ENCODE measurements around the gene ADISSP.

The ADISSP gene

GRCh38 chr20:3753501-3754275 lies 13.9 kb downstream of the ADISSP start:
- no peak for FAIRE-seq

GRCh38 chr20:3753098-3753497 lies 14.5 kb downstream of the ADISSP start:
- FAIRE-seq = no peak

- FAIRE-seq = no peak
Observed at GRCh38 chr20:3752386-3752759, 15.2 kb downstream of the ADISSP start.

- no peak for FAIRE-seq
Observed at GRCh38 chr20:3751675-3752385, 15.7 kb downstream of the ADISSP start.

- no peak for FAIRE-seq
Observed at GRCh38 chr20:3751305-3751674, 16.3 kb downstream of the ADISSP start.

- no peak for FAIRE-seq
Observed at GRCh38 chr20:3749689-3750531, 17.6 kb downstream of the ADISSP start.

GRCh38 chr20:3749087-3749688 lies 18.4 kb downstream of the ADISSP start:
- FAIRE-seq = no peak

- no peak for FAIRE-seq
Observed at GRCh38 chr20:3748073-3748472, 19.5 kb downstream of the ADISSP start.

- FAIRE-seq = no peak
Observed at GRCh38 chr20:3747471-3747870, 20.1 kb downstream of the ADISSP start.

GRCh38 chr20:3745686-3746173 lies 21.8 kb downstream of the ADISSP start:
- no peak for FAIRE-seq

GRCh38 chr20:3744806-3745685 lies 22.5 kb downstream of the ADISSP start:
- FAIRE-seq = no peak

- FAIRE-seq = no peak
Observed at GRCh38 chr20:3744037-3744436, 23.5 kb downstream of the ADISSP start.

- FAIRE-seq = no peak
Observed at GRCh38 chr20:3743251-3743650, 24.3 kb downstream of the ADISSP start.

GRCh38 chr20:3741836-3742458 lies 25.6 kb downstream of the ADISSP start:
- FAIRE-seq = no peak

- no peak for FAIRE-seq
Observed at GRCh38 chr20:3740615-3741301, 26.8 kb downstream of the ADISSP start.

- no peak for FAIRE-seq
Observed at GRCh38 chr20:3739926-3740451, 27.6 kb downstream of the ADISSP start.

GRCh38 chr20:3739054-3739925 lies 28.3 kb downstream of the ADISSP start:
- no peak for FAIRE-seq

- FAIRE-seq = no peak
Observed at GRCh38 chr20:3738111-3739053, 29.2 kb downstream of the ADISSP start.

Measured in colon (tissue), 2 donors.